ENCODE data around the gene PLOD3.

The PLOD3 gene

DNA sequence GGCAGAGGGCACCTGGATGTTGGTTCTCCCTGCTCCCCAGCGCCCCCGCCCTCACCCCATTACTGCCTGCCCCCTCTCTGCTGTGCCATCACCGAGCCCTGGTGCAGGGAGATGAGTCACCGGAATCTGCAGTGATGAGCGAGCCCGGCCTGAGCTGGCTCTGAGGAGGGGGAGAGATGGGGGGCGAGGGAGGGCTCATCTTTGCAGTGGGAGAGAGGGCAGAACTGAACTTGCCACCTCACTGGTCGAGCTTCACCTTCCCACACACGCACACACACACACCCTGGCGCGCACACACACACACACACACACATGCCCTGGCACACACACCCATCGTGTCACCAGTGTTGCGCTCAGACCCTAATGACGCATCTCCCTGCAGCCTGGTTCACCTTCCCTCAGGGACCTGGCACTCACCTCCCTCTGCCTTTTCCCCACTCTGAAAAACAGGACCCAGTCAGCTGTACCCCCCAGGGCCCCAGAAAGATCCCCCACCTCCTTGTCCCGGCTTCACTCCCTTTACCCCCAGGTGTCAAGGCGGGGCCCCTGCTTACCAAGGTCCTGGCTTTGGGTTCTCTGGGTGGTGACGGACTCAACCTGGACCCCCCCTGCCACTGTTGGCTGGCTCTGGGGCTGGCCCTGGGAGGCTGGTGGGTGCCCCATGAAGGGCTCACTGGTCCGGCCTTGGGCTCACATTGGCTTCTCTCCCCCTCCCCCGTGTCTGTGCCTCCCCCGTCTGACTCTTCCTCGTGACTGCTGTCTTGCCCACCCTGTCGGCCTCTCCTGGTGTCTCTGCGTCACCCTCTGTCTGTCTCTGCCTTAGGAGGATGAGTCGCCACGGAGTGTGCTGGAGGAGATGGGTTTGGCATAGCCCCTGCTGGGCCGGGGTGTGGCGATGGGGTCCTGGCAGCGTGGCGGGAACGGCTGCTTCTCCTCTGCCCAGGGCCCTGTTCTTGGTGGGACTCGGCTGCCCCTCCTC, 57.4 kb downstream of the PLOD3 start:
- peaks cover 42% of the 10 kb centered on the region for H3K36me3 ChIP-seq (ENCODE audit: control insufficient read depth, low read length)
- no peak overlapping the region for H3K4me3 ChIP-seq (ENCODE audit: low read length)
- peaks cover 9% of the 10 kb centered on the region for H4K20me1 ChIP-seq (ENCODE audit: control insufficient read depth, insufficient read depth, low read depth, low read length)
- no peaks in the 10 kb centered on the region for H3K27me3 ChIP-seq (ENCODE audit: control insufficient read depth, low read length)
- peaks cover 39% of the 10 kb centered on the region for H3F3A ChIP-seq (ENCODE audit: control insufficient read depth, insufficient read depth)
- peaks cover 42% of the 10 kb centered on the region for H3K4me1 ChIP-seq (ENCODE audit: control insufficient read depth, low read length)
- H3K9me2 ChIP-seq (replicated peaks; ENCODE audit: control insufficient read depth, low read length) = no peaks in the 10 kb centered on the region
- no peak overlapping the region for H3K4me2 ChIP-seq (ENCODE audit: low read length)
- H3K79me2 ChIP-seq (ENCODE audit: control insufficient read depth, low read length) = peaks cover 25% of the 10 kb centered on the region
- TF ChIP-seq, protein P1, sequence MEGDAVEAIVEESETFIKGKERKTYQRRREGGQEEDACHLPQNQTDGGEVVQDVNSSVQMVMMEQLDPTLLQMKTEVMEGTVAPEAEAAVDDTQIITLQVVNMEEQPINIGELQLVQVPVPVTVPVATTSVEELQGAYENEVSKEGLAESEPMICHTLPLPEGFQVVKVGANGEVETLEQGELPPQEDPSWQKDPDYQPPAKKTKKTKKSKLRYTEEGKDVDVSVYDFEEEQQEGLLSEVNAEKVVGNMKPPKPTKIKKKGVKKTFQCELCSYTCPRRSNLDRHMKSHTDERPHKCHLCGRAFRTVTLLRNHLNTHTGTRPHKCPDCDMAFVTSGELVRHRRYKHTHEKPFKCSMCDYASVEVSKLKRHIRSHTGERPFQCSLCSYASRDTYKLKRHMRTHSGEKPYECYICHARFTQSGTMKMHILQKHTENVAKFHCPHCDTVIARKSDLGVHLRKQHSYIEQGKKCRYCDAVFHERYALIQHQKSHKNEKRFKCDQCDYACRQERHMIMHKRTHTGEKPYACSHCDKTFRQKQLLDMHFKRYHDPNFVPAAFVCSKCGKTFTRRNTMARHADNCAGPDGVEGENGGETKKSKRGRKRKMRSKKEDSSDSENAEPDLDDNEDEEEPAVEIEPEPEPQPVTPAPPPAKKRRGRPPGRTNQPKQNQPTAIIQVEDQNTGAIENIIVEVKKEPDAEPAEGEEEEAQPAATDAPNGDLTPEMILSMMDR (IDR thresholded peaks at IDR 0.05; ENCODE audit: low read depth, low read length, poor library complexity, severe bottlenecking) = no peak
- TF ChIP-seq EZH2phosphoT487 (IDR thresholded peaks at IDR 0.05; ENCODE audit: borderline replicate concordance, low read length) = no peak
- no peaks in the 10 kb centered on the region for H3K9me3 ChIP-seq (ENCODE audit: control insufficient read depth, insufficient read depth, low read length)
- H3K27ac ChIP-seq (ENCODE audit: low read depth, low read length) = no peak overlapping the region

GRCh38 chr7:101156866-101157589, 60.4 kb downstream of the PLOD3 start:
- TF ChIP-seq, protein P1 (IDR thresholded peaks at IDR 0.05; ENCODE audit: low read depth, low read length, poor library complexity, severe bottlenecking) = no peak
- no peak for TF ChIP-seq EZH2phosphoT487 (IDR thresholded peaks at IDR 0.05; ENCODE audit: borderline replicate concordance, low read length)
- H4K20me1 ChIP-seq (ENCODE audit: control insufficient read depth, insufficient read depth, low read depth, low read length) = no peaks in the 10 kb centered on the region
- no peaks in the 10 kb centered on the region for H3K9me3 ChIP-seq (ENCODE audit: control insufficient read depth, insufficient read depth, low read length)
- H3F3A ChIP-seq (ENCODE audit: control insufficient read depth, insufficient read depth) = peaks cover 30% of the 10 kb centered on the region
- no peaks in the 10 kb centered on the region for H3K9me2 ChIP-seq (replicated peaks; ENCODE audit: control insufficient read depth, low read length)
- peaks cover 25% of the 10 kb centered on the region for H3K4me1 ChIP-seq (ENCODE audit: control insufficient read depth, low read length)
- H3K27ac ChIP-seq (ENCODE audit: low read depth, low read length) = no peak overlapping the region
- no peak overlapping the region for H3K4me3 ChIP-seq (ENCODE audit: low read length)
- H3K79me2 ChIP-seq (ENCODE audit: control insufficient read depth, low read length) = peaks cover 20% of the 10 kb centered on the region
- H3K27me3 ChIP-seq (ENCODE audit: control insufficient read depth, low read length) = peaks cover 12% of the 10 kb centered on the region
- H3K36me3 ChIP-seq (ENCODE audit: control insufficient read depth, low read length) = peaks cover 45% of the 10 kb centered on the region
- H3K4me2 ChIP-seq (ENCODE audit: low read length) = no peak overlapping the region

GRCh38 chr7:101156277-101156676, 61.1 kb downstream of the PLOD3 start:
- no peak overlapping the region for H3K27ac ChIP-seq (ENCODE audit: low read depth, low read length)
- H4K20me1 ChIP-seq (ENCODE audit: control insufficient read depth, insufficient read depth, low read depth, low read length) = no peaks in the 10 kb centered on the region
- no peaks in the 10 kb centered on the region for H3K9me3 ChIP-seq (ENCODE audit: control insufficient read depth, insufficient read depth, low read length)
- H3K27me3 ChIP-seq (ENCODE audit: control insufficient read depth, low read length) = peaks cover 12% of the 10 kb centered on the region
- TF ChIP-seq EZH2phosphoT487 (IDR thresholded peaks at IDR 0.05; ENCODE audit: borderline replicate concordance, low read length) = no peak
- TF ChIP-seq, protein P1 (IDR thresholded peaks at IDR 0.05; ENCODE audit: low read depth, low read length, poor library complexity, severe bottlenecking) = peak; percentile 34
- peaks cover 38% of the 10 kb centered on the region for H3K36me3 ChIP-seq (ENCODE audit: control insufficient read depth, low read length)
- H3K4me1 ChIP-seq (ENCODE audit: control insufficient read depth, low read length) = peaks cover 20% of the 10 kb centered on the region
- no peak overlapping the region for H3K4me3 ChIP-seq (ENCODE audit: low read length)
- H3K79me2 ChIP-seq (ENCODE audit: control insufficient read depth, low read length) = peaks cover 20% of the 10 kb centered on the region
- H3F3A ChIP-seq (ENCODE audit: control insufficient read depth, insufficient read depth) = peaks cover 22% of the 10 kb centered on the region
- 0 out of 2 replicates have a peak overlapping the region, but pooled peaks have one; percentile 1 for H3K4me2 ChIP-seq (ENCODE audit: low read length)
- H3K9me2 ChIP-seq (replicated peaks; ENCODE audit: control insufficient read depth, low read length) = no peaks in the 10 kb centered on the region

Data from DOHH2 (cell line).